GM18867 (cell line): ENCODE measurements around the gene ZNF506.
"Not testable (repeated sequence)": the region's sequence is repeated elsewhere in the genome, so short reads cannot be mapped to it uniquely, and the experiment has no call there.

Experiments
- ATAC-seq: cut with Tn5 transposase; IDR thresholded peaks from one replicate; pipeline ENCODE4 v1.9.1; 2021; ENCODE audit warnings: mild to moderate bottlenecking, moderate library complexity; ENCODE audit not compliant: unreplicated experiment

ZNF506 gene

DNA sequence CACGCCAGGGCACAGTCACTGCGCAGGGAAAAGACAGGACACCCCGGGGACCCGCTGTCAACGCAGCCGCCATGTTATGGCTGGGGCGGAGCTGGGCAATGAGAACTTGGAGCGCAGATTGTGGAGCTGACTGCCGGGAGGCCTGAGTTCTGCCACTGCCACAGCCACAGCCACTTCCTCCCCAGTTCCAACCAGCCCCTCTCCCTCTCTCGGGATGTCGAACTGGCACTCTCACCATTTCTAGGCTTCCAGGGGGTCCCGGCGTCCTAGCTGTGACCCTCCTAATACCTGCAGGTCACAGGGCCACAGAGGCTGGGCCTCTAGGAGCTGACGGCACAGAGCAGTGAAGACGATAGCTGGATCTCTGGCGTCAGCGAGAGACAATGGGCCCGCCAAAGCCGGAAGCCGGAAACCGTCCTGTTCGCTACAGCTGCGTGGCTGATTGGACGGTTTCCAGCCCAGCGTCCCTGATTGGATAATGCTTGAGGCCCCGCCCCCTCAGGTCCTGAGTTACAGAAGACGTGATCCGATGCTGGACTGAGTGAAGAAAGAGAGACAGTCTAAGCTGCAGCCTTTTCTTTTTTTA lies at the start of gene ZNF506:
Gene ZNF506, minus strand, starts transcription at position 385 of the 586 bp plus-strand sequence. Its CDS starts 147 bp downstream, at position 238.
- peak; percentile 94 for ATAC-seq

DNA sequence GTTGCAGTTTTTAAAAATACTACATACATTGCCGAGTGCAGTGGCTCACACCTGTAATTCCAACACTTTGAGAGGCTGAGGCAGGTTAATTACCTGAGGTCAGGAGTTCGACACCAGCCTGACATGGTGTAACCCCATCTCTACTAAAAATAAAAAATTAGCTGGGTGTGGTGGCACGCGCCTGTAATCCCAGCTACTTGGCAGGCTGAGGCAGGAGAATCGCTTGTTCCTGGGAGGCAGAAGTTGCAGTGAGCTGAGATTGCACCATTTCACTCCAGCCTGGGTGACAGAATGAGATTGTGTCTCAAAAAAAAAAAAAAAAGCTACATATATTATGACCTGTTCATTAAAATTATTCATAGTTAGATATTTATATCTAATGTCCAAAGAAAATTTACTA lies 48.5 kb upstream of the ZNF506 start:
- ATAC-seq: not testable (repeated sequence)

GRCh38 chr19:19866611-19867248 lies 45.2 kb upstream of the ZNF506 start:
- no peak for ATAC-seq

- peak; percentile 98 for ATAC-seq
Observed at GRCh38 chr19:19865750-19866610, 44.4 kb upstream of the ZNF506 start, which contains the start of gene ZNF253. Gene ZNF253, plus strand, starts transcription at chr19:19865882. Its CDS starts 115 bp downstream, at chr19:19865997.

- ATAC-seq: no peak
Observed at GRCh38 chr19:19860756-19861390, 39.3 kb upstream of the ZNF506 start.

- no peak for ATAC-seq
Observed at GRCh38 chr19:19858751-19859150, 37.2 kb upstream of the ZNF506 start.

- not testable (repeated sequence) for ATAC-seq
Observed at GRCh38 chr19:19851740-19852139, 30.2 kb upstream of the ZNF506 start.

GRCh38 chr19:19849056-19849455 lies 27.5 kb upstream of the ZNF506 start:
- no peak for ATAC-seq

DNA sequence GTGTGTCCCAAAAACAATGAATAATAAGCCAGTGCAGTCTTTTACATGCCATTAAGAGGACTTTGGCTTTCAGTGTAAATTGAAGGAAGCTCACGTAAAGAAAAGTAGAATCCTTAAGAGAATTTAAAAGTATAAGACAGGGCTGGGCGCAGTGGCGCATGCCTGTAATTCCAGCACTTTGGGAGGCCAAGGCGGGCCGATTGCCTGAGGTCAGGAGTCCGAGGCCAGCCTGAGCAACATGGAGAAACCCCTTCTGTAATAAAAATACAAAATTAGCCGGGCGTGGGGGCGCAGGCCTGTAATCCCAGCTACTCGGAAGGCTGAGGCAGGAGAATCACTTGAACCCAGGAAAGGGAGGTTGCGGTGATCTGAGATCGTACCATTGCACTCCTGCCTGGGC lies 26.2 kb upstream of the ZNF506 start:
- no peak for ATAC-seq

DNA sequence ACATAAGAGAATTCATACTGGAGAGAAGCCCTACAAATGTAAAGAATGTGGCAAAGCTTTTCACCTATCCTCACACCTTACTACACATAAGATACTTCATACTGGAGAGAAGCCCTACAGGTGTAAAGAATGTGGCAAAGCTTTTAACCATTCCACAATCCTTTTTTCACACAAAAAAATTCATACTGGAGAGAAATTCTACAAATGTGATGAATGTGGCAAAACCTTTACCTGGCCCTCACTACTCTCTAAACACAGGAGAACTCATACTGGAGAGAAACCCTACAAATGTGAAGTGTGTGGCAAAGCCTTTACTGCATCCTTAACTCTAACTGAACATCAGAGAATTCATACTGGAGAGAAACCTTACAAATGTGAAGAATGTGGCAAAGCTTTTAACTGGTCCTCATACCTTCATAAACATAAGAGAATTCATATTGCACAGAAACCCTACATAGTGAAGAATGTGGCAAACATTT lies 14.0 kb upstream of the ZNF506 start:
- no peak for ATAC-seq

DNA sequence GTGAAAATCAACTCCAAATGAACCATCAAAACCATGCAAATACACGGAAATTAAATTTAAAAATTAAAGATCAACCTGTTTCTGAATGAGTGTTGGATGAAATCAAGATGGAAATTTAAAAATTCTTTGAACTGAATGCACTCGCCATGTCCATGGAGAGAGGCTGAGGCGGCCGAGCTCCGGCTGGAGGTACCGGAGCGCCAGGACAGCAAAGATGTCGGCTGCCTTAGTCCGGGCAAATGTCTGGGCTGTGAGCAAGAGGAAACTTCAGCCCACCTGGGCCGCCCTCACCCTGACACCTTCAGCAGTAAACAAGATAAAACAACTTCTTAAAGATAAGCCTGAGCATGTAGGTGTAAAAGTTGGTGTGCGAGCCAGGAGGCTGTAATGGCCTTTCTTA lies 5.3 kb upstream of the ZNF506 start:
- no peak for ATAC-seq

DNA sequence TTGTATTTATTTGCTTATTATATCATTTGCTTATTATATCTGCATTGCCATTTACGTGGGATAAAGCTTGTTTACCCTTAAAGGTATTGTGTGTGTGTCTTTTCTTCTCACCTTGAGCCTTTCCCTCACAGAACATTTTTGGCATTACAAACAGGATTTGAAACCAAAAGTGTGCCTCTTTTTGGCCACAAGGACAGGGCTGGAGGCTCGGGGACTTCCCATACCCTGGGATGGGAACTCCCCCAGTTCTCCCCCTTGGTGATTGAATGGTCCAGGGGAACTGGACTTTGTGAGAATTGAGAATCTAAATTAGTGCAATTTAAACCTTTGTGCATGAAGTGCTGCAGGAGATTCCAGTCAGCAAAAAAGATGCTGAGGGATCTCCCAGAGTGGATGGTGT lies 2.4 kb upstream of the ZNF506 start:
- no peak for ATAC-seq

GRCh38 chr19:19821976-19822375 lies 426 bp upstream of the ZNF506 start:
- not testable (repeated sequence) for ATAC-seq

GRCh38 chr19:19820774-19821320 lies 703 bp downstream of the ZNF506 start:
- ATAC-seq: no peak

- no peak for ATAC-seq
Observed at GRCh38 chr19:19817357-19817756, 4.2 kb downstream of the ZNF506 start.

- ATAC-seq: no peak
Observed at GRCh38 chr19:19816679-19817078, 4.9 kb downstream of the ZNF506 start.

DNA sequence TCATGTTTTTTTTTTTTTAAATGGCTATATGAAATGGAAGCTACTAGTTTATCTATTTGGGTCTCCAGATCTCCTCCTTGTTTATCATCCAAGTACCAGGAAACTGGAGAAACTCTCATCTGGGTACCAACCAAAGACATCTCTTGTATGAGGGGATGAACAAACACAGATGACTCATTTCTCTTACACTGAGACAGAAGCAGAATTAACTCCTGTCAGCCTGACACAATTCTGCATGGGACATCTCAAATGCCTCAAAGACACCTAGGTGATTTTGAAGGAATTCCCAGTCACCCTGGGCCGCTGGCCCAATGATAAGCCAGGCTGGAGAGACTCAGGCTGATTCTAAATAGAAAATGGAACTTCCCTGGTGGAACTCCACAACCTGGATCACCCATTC lies 9.6 kb downstream of the ZNF506 start:
- ATAC-seq: not testable (repeated sequence)

DNA sequence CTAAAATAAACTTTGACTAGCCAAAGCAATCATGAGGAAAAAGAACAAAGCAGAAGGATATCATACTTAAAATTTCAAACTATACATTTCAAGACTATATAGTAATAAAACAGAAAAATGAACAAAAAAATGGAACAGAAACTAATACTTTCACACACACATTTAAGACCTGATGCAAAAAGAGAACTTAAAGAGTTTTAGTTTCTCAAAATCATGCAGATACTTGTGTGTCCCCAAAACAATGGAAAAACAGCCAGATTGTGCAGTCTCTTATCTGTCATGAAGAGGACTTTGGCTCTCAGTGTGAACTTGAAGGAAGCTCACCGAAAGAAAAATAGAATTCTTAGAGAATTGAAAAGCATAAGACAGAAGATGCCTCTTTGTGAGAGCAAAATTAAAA lies 16.1 kb downstream of the ZNF506 start:
- no peak for ATAC-seq

GRCh38 chr19:19788015-19788414 lies 33.5 kb downstream of the ZNF506 start:
- no peak for ATAC-seq

DNA sequence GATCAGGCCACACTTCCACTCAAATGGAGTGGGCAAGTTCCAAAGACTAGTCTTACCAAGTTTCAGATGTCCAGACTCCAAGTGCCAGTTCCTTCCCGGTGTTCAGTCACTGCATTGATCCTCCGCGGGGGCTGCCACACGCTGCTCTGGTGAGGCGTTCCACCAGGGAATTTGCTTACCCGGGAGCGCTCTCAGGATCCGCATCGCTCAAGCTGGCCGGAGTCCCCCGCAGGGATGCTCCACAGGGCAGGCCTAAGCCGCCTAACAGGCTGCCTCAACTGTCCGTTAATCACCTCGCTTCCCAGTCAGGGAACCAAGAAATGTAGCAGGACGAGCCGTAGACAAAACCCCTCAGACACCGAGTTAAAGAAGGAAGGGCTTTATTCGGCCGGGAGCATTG lies 36.1 kb downstream of the ZNF506 start:
- not testable (repeated sequence) for ATAC-seq

DNA sequence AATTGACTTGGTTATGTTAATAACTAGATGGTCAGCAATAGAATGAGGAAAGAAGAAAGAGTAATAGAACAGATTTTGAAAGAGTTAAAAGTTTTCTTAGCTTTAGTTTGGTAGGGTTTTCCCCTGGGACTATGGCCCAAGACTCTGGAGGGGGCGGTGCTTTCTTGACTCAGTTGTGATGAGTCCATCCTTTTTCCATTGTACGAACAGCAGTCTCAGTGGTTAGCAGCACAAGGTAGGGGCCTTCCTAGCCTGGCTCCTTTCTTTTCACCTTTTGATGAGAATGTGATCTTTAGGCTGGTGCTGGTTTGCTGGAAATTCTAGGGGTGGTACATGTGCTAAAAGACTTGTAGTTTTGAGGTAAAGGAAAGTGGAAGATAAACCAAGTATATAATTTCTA lies 38.8 kb downstream of the ZNF506 start:
- no peak for ATAC-seq
